BJ (cell line): Measurements from ENCODE around the gene PSG1. TPM values are rescaled to one million over a fixed set of nuclear protein-coding genes. Genes with fewer than 3 reads are reported as not detected.
"Not testable (repeated sequence)": the region's sequence is repeated elsewhere in the genome, so short reads cannot be mapped to it uniquely, and the experiment has no call there.

Source experiments
- CTCF ChIA-PET: fragments of 350-600 bp; formaldehyde crosslinking; extraction: SDS; loops from one replicate; lab custom pipeline; 2021; ENCODE audit warnings: antibody characterized with exemption, inconsistent platforms; lab: Yijun Ruan, JAX
- POLR2A ChIA-PET: fragments of 300-600 bp; sonication (Branson Sonifier 250); formaldehyde crosslinking; extraction: SDS; loops from one replicate; lab custom pipeline; 2021; ENCODE audit warnings: antibody characterized with exemption; lab: Charles Lee
- DNase-seq: peaks from one replicate; pipeline ENCODE4 v3.0.0-alpha.2; 2011; ENCODE audit warnings: low read depth
- H3K27me3 ChIP-seq: 2 replicates; pipeline ENCODE4 v1.6.0; 2011; ENCODE audit warnings: low read length; ENCODE audit not compliant: control insufficient read depth, insufficient read depth
- H3K36me3 ChIP-seq: 2 replicates; pipeline ENCODE4 v1.5.1; 2011; ENCODE audit warnings: low read length; ENCODE audit not compliant: control insufficient read depth, insufficient read depth
- H3K4me3 ChIP-seq: 2 replicates; pipeline ENCODE4 v1.5.1; 2011; ENCODE audit warnings: low read depth, mild to moderate bottlenecking, control low read depth, low read length
- CTCF ChIP-seq: IDR thresholded peaks from 2 replicates; pipeline ENCODE4 v1.5.1; 2011; ENCODE audit warnings: low read depth, mild to moderate bottlenecking, control low read depth, inconsistent platforms, low read length, moderate library complexity; ENCODE audit not compliant: insufficient read depth
- polyA plus RNA-seq: library from polyadenylated mRNA; depleted of rRNA; stranded (reverse); fragments of >200 nt; gene quantifications from 2 replicates; pipeline ENCODE4 v1.2.3, GENCODE V29; 2011

PSG1 gene
- polyA plus RNA-seq, 1 experiment: 14.4 TPM

- TF ChIP-seq CTCF: no peak
- no peaks in the 10 kb centered on the region for H3K27me3 ChIP-seq
- peak; percentile 99 for DNase-seq
- no peaks in the 10 kb centered on the region for H3K36me3 ChIP-seq
- no peak overlapping the region for H3K4me3 ChIP-seq
- CTCF ChIA-PET: no interaction called here
- POLR2A ChIA-PET: interaction anchor here (0.6 to 1.1 kb wide), 2 partner anchors 26 to 37 kb away, joined by 3 read pairs; no protein-coding TSS in a partner anchor
Observed at GRCh38 chr19:42850981-42851717, 28.4 kb downstream of the PSG1 start.

GRCh38 chr19:42846597-42846996, 32.9 kb downstream of the PSG1 start:
- TF ChIP-seq CTCF: no peak
- Histone ChIP-seq H3K27me3 (no peaks in the 10 kb centered on the region), H3K4me3 (no peak overlapping the region), H3K36me3 (no peaks in the 10 kb centered on the region)
- ChIA-PET CTCF (no interaction called here), POLR2A (no interaction called here)
- peak; percentile 24 for DNase-seq

- POLR2A ChIA-PET, H3K27me3 ChIP-seq, H3K4me3 ChIP-seq, H3K36me3 ChIP-seq, DNase-seq: not testable (repeated sequence)
- CTCF ChIA-PET: interaction anchor here (1.0 kb wide), 1 partner anchor 9 kb away, joined by 3 read pairs; no protein-coding TSS in a partner anchor
Observed at GRCh38 chr19:42843631-42844030, 35.9 kb downstream of the PSG1 start.

GRCh38 chr19:42832746-42833442, 46.6 kb downstream of the PSG1 start:
- H3K27me3 ChIP-seq, H3K4me3 ChIP-seq, H3K36me3 ChIP-seq, POLR2A ChIA-PET, DNase-seq, CTCF ChIA-PET: not testable (repeated sequence)

GRCh38 chr19:42832023-42832680, 47.4 kb downstream of the PSG1 start:
- POLR2A ChIA-PET: interaction anchor here (0.6 kb wide), 1 partner anchor 10 kb away, joined by 13 read pairs; no protein-coding TSS in a partner anchor
- peak; percentile 21 for DNase-seq
- CTCF ChIA-PET: not testable (repeated sequence)

GRCh38 chr19:42831221-42832019, 48.1 kb downstream of the PSG1 start:
- no peaks in the 10 kb centered on the region for H3K36me3 ChIP-seq
- H3K4me3 ChIP-seq: no peak overlapping the region
- no peaks in the 10 kb centered on the region for H3K27me3 ChIP-seq
- no peak for DNase-seq
- CTCF ChIA-PET: interaction anchor here (0.6 kb wide), 1 partner anchor 734 kb away, joined by 3 read pairs; no protein-coding TSS in a partner anchor
- TF ChIP-seq CTCF: no peak
- POLR2A ChIA-PET: no interaction called here

More at GRCh38 chr19:42832023-42832680, 47.4 kb downstream of the PSG1 start:
- H3K36me3 ChIP-seq, H3K4me3 ChIP-seq, H3K27me3 ChIP-seq: not testable (repeated sequence)

GRCh38 chr19:42821306-42821977, 58.1 kb downstream of the PSG1 start:
- ChIA-PET POLR2A (interaction anchor here (0.7 kb wide), 1 partner anchor 11 kb away, joined by 13 read pairs; no protein-coding TSS in a partner anchor), CTCF (interaction anchor here (1.1 kb wide), 1 partner anchor 321 kb away, joined by 3 read pairs; no protein-coding TSS in a partner anchor)
- DNase-seq: not testable (repeated sequence)

GRCh38 chr19:42819960-42820650, 59.4 kb downstream of the PSG1 start:
- H3K36me3 ChIP-seq, CTCF ChIA-PET, POLR2A ChIA-PET, H3K4me3 ChIP-seq, H3K27me3 ChIP-seq: not testable (repeated sequence)
- peak; percentile 89 for DNase-seq

More at GRCh38 chr19:42821306-42821977, 58.1 kb downstream of the PSG1 start:
- H3K36me3 ChIP-seq, H3K27me3 ChIP-seq, H3K4me3 ChIP-seq: not testable (repeated sequence)
